Breast epithelium (tissue), 3 donors: ENCODE data around the gene RUBCNL.

ENCODE experiments used
- CTCF ChIP-seq, 3 donors: fragments of 450-650 bp; IDR thresholded peaks; one replicate each; pipeline ENCODE4 v1.5.1; 2016 to 2017; ENCODE audit warnings: antibody characterized with exemption in 3 of 3, mild to moderate bottlenecking in 3 of 3, moderate library complexity in 3 of 3
- POLR2A ChIP-seq: fragments of 450-650 bp; IDR thresholded peaks from one replicate; pipeline ENCODE4 v1.6.1; 2016; ENCODE audit warnings: antibody characterized with exemption, mild to moderate bottlenecking, moderate library complexity
- POLR2AphosphoS5 ChIP-seq, 3 donors: sonication (generic); formaldehyde crosslinking; IDR thresholded peaks; one replicate each; pipeline ENCODE4 v1.6.1; 2017; ENCODE audit warnings: antibody characterized with exemption in 3 of 3

GRCh38 chr13:46355088-46355468 is 32.0 kb downstream of the RUBCNL start:
- TF ChIP-seq CTCF (IDR thresholded peaks at IDR 0.05) (no peak), POLR2A (no peak), POLR2AphosphoS5 (IDR thresholded peaks at IDR 0.05) (no peak)
